ENCODE data around the gene RHBDD1.

DNA sequence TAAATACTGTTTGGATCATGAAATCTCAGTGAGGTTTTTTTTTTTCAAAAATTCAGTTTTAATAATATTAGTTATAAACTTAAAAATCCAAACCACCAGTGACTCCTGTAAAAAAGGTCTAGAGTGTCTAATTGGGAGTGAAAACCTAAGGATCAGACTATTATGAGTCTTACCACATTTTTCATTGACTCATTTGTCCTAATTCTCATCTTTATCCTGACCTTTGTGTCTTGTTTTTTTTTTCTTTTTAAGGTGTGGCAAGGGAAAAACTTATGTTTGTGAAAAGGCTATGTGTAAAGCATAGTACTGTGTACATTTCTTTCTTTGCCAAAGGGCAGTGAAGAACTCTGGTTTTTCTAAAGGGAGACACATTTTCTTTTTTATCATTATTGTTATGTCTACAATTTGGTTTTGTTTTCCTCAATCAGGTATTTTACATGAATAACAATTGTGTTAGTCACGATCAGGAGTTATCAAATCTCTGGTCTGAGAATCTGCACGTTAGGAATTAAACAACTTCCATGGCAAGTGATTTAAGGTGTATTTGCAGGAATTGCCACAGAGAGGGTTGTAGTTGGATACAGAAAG is 52.6 kb downstream of the RHBDD1 start:
- TF ChIP-seq, protein P1, sequence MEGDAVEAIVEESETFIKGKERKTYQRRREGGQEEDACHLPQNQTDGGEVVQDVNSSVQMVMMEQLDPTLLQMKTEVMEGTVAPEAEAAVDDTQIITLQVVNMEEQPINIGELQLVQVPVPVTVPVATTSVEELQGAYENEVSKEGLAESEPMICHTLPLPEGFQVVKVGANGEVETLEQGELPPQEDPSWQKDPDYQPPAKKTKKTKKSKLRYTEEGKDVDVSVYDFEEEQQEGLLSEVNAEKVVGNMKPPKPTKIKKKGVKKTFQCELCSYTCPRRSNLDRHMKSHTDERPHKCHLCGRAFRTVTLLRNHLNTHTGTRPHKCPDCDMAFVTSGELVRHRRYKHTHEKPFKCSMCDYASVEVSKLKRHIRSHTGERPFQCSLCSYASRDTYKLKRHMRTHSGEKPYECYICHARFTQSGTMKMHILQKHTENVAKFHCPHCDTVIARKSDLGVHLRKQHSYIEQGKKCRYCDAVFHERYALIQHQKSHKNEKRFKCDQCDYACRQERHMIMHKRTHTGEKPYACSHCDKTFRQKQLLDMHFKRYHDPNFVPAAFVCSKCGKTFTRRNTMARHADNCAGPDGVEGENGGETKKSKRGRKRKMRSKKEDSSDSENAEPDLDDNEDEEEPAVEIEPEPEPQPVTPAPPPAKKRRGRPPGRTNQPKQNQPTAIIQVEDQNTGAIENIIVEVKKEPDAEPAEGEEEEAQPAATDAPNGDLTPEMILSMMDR (IDR thresholded peaks at IDR 0.05), result no peak
- no peak for TF ChIP-seq EZH2 (IDR thresholded peaks at IDR 0.05; ENCODE audit: borderline replicate concordance, insufficient read depth, low read depth, low read length, poor library complexity, severe bottlenecking)
